ENCODE results near the gene KCTD14.
"Not testable (repeated sequence)": the region's sequence is repeated elsewhere in the genome, so short reads cannot be mapped to it uniquely, and the experiment has no call there.

The KCTD14 gene

DNA sequence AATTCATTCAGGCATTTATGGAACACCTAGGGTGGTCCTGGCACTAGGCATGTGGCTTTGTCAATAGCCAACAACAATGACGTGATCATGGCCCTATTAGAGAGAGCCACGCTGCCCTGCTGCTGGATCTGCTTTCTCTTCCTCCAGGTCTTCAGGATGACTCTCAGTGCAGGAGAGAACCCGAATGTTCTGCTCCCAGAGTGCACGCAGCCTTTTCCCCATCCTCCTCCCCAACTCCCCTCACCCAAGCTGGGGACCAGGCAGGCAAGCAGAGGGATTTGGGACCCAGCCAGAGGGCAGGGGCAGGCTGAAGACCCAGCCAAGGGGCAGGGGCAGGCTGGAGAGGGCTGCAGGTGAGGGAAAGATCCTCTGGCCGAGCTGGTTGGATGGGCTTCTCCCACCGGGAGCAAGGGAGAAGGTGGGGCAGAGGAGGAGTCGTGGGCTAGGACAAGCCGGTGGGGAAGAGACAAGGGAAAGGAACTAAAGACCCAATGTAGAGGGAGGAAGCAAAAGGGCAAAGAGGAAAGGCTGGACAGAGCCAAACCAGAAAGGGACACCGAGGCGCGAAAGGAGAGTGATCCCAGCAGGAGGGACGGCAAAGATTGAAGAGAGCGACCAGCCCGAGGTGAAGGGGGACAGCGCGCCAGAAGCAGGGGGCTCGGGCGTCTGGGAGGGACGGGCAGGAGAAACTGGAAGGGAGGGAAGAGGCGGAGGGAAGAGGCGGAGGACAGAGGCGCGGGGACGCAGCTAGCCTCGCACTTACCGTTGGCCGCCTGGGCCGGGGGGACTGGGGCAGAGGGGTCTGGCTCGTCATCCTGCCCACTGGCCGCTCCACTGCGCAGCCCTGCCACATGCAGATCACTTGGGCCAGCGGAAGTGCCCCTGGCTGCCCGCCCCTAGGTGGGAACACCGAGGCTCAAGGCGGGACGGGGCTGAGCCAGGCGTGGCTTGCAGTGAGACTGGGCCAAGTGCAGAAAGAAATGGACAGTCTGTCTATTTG, at the start of gene KCTD14:
Gene KCTD14, minus strand, starts transcription at position 880 of the 1,000 bp plus-strand sequence. Its CDS starts 27 bp downstream, at position 853.
- DNase-seq, result no peak

DNA sequence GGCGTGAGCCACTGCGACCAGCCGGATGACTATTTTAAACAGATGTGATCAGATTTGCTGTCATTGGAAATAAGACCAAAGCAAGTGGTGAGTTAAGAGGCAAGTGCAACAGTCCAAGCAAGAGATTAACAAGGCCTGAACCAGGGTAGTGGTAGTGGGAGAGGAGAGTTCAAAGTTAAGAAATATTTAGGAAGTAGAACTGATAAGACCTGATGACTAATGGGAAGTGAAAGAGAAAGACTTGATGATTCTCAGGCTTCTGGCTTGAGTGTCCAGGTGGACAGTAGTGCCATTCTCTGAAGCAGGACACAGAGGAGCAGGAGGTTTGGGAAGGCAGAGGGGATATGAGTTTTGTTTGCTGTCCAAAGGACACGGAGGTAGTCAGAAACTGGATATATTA, 49.4 kb upstream of the KCTD14 start:
- no peak for DNase-seq

- DNase-seq, result no peak
These were observed 48.6 kb upstream of the KCTD14 start for GRCh38 chr11:78071717-78072116.

GRCh38 chr11:78070621-78071020, 47.5 kb upstream of the KCTD14 start:
- no peak for DNase-seq

- DNase-seq, result peak; percentile 9
These were observed 46.4 kb upstream of the KCTD14 start for GRCh38 chr11:78069465-78069864.

DNA sequence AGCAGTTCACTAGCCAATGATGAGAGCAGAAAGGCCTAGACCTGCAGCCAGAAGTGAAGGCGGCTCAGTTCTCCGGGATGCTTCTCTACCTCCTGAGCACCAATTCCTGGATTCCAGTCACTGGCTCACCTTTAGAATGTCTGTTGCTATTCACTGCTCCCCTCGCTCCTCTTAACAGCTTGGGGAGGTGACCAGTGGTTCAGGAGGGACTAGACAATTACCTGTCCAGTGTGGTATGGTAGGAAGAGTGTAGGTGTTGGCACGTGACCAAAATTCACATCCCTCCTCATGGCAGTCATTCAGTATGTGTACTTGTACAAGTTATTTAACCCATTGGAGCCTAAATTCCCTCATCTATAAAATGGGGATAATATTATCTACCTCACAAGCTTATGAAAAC, 44.6 kb upstream of the KCTD14 start:
- DNase-seq, result no peak

DNA sequence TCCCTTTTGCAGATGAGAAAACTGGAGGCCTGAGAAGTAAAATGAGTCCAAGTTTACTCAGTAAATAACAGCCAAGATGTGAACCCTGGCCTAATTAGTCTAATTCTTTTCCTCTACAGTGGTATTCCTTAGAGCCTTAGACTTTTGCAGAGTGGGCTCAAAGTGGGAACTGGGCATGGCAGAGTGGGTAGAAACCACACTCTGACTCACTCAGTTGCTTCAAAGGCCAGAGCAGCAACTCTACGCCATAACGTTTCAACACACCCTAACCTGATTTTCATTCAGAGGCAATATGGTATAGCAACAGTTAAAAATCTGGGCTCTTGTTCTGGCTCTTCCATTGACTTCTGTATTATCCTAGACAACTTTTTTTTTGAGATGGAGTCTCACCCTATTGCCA, 43.4 kb upstream of the KCTD14 start:
- no peak for DNase-seq

DNA sequence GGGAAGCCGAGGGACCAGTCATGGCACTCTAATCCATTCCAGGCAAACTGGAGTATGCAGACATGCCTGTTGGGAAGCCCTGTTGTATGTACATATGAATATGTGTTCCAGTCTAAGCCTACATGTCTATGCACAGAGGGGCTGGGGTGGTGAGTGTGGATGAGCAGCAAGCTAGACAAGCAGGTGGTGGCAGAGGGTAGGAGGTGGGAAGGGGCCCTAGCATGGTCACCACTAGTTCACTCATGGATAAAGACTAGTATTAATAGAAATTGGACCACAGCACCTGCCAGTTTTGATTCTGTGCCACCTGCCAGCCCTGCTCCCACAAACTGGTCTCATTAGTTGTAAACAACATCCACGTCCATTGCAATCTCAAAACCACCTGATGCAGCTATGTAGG, 42.1 kb upstream of the KCTD14 start:
- no peak for DNase-seq

DNA sequence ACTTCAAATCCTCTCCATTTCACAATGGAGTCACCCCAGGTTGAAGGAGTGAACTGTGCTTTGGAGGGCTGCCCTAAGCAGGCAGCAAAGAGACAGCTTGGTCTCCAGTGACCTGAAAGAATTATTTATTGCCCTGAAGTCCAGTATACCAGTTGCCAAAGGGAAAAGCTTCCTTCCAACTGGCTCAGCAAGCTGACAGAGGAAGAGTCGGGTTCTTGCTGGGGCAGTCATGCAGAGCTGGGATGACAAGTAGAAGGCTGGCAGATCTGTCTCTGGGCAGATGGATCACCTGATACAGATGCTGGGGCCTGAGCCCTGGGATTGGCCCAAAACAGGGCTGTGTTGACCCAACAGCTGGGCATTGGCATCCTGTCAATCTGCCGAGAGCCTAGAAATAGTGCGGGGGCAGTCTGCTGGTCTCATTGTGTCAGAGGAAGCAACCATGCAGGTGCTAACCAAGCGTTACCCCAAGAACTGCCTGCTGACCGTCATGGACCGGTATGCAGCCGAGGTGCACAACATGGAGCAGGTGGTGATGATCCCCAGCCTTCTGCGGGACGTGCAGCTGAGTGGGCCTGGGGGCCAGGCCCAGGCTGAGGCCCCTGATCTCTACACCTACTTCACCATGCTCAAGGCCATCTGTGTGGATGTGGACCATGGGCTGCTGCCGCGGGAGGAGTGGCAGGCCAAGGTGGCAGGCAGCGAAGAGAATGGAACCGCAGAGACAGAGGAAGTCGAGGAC, 40.5 kb upstream of the KCTD14 start, which contains the start of gene THRSP:
Gene THRSP, plus strand, starts transcription at position 422 of the 742 bp plus-strand sequence. Its CDS starts 21 bp downstream, at position 443.
- DNase-seq, result no peak

GRCh38 chr11:78062671-78063070, 39.6 kb upstream of the KCTD14 start:
- DNase-seq, result no peak

- no peak for DNase-seq
These were observed 38.8 kb upstream of the KCTD14 start for GRCh38 chr11:78061921-78062311.

- DNase-seq, result no peak
These were observed 38.2 kb upstream of the KCTD14 start for GRCh38 chr11:78061088-78061920.

DNA sequence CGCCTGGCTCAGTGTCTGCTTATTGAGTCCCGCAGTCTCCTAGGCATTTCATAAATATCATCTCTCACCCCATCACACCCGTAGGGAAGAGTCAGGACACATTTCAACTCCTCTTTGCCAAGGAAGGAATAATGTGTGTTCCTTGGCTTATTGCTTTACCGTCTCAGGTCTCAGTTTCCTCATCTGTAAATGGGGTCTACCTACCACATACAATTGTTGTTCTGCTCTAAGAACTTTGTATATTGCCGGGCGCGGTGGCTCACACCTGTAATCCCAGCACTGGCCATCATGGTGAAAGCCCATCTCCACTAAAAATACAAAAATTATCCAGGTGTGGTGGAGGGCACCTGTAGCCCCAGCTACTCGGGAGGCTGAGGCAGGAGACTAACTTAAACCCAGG, 37.5 kb upstream of the KCTD14 start:
- no peak for DNase-seq

DNA sequence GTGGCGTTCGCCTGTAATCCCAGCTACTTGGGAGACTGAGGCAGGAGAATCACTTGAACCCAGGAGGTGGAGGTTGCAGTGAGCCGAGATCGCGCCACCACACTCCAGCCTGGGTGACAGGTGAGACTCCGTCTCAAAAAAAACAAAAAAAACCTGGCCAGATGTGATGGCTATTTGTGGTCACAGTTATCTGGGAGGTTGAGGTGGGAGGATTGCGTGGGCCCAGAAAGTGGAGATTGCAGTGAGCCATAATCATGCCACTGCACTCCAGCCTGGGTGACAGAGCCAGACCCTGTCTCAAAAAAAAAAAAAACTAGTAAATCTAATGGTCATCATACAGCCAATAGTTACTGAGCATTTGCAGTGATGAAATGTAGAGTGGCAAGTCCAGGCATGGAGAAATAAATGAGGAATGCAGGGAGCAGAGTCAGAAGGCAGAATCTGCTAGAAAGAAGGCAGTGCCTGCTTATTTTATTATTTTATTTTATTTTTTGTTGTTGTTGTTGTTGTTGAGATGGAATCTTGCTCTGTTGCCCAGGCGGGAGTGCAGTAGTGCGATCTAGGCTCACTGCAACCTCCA, 36.8 kb upstream of the KCTD14 start:
- not testable (repeated sequence) for DNase-seq

DNA sequence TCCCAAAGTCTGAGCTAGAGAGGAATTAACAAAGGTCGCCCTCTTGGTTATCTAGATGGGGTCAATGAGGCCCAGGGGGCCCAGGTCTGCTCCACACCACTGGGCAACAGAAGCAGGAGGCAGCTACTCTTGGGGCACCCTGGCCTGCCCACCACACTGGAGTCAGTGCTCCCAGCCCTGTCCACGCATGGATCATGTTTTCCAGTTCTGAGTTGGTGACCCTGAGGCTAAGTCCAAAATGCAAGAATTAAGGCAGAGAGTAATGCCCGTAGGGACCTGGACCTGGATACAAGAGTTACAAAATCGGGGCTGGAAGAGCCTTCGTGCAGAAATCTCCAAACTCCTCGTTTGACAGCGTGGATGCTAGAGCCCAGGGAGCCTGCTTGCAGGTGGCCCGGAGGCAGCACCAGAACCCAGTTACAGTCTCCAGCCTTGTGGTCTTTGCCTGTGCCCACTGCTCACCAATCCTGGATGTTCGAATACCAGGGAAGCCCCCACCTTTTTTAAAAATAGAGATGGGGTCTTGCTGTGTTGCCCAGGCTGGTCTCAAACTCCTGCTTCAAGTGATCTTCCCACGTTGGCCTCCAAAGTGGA, 34.5 kb upstream of the KCTD14 start:
- DNase-seq, result no peak

GRCh38 chr11:78056093-78056492, 33.0 kb upstream of the KCTD14 start:
- DNase-seq, result no peak

GRCh38 chr11:78054971-78055370, 31.9 kb upstream of the KCTD14 start:
- DNase-seq, result no peak

DNA sequence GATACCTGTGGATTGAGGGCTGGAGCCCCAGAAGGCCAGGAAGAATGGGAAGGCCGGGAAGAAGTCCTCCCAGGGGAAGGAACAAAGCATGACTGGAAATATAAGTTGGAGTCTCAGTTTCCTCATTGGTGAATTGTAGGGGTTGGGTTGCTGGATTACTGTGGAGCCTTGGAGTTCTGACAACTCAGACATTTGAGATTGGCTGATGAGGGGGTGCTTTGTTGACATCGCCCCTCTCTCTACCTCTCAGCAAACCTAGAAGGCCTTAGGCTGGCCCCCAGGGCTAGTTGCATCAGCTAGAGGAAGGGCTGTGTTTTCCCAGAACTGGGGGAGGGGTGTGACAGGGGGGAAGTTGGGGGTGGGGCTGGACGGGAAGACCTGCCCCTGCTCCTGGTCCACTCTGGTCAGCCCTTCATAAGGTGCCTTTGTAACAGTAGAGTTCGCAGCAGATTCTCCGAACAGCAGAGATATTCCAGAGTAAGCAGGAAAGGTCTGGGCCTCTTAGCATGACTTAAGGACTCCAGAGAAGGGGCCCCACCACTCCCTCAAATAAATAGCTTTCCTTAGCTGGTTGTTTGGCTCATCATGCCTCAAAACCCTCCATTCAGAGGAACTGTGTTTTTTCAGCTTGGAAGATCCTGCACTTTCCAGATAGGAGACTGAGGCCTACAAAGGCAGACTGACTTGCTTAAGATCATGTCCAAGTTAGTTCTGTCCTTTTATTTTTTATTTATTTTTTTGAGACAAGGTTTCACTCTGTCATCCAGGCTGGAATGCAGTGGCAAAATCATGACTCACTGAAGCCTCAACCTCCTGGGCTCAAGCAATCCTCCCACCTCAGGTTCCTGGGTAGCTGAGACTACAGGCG, 28.1 kb upstream of the KCTD14 start:
- no peak for DNase-seq

DNA sequence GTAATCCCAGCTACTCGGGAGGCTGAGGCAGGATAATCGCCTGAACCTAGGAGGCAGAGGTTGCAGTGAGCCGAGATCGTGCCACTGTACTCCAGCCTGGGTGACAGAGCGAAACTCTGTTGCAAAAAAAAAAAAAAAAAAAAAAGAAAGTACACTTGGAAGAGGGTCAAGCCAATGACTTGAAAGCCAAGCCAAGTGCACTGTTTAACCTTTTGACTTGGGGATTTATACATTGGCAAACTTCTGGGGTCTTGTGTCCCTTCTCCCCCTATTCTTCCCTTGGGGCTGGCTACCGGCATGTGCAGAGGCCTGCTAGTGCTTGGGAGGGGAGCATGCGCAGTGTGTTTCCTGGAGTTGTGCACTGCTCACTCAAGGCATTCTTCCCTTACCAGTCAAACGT, 26.3 kb upstream of the KCTD14 start:
- no peak for DNase-seq

- no peak for DNase-seq
These were observed 25.5 kb upstream of the KCTD14 start for GRCh38 chr11:78048561-78048960.

- no peak for DNase-seq
These were observed 23.4 kb upstream of the KCTD14 start for GRCh38 chr11:78046486-78046854.

Data from NCI-H1694 treated with DMSO at 0.1 percent for 48 hours (cell line).